Ishikawa (cell line): ENCODE measurements around the gene EXOC4.

Source experiments
- CEBPB ChIP-seq: IDR thresholded peaks from 2 replicates; pipeline ENCODE4 v1.6.1; 2012
- CREB1 ChIP-seq: IDR thresholded peaks from 2 replicates; pipeline ENCODE4 v1.6.1; 2012; ENCODE audit warnings: low read depth
- EGR1 ChIP-seq: IDR thresholded peaks from 2 replicates; pipeline ENCODE4 v1.6.1; 2012
- EP300 ChIP-seq: IDR thresholded peaks from 2 replicates; pipeline ENCODE4 v1.6.1; 2012; ENCODE audit warnings: borderline replicate concordance
- FOXM1 ChIP-seq: IDR thresholded peaks from 2 replicates; pipeline ENCODE4 v1.6.1; 2012; ENCODE audit warnings: low read depth, borderline replicate concordance
- MAX ChIP-seq: IDR thresholded peaks from 2 replicates; pipeline ENCODE4 v1.6.1; 2012
- NFIC ChIP-seq: IDR thresholded peaks from 2 replicates; pipeline ENCODE4 v1.6.1; 2012
- RAD21 ChIP-seq: IDR thresholded peaks from 2 replicates; pipeline ENCODE4 v1.6.1; 2012; ENCODE audit warnings: low read depth
- REST ChIP-seq: IDR thresholded peaks from 2 replicates; pipeline ENCODE4 v1.6.1; 2012; ENCODE audit warnings: low read depth, mild to moderate bottlenecking
- TAF1 ChIP-seq: IDR thresholded peaks from 2 replicates; pipeline ENCODE4 v1.6.1; 2012; ENCODE audit warnings: low read depth, mild to moderate bottlenecking
- TCF12 ChIP-seq: IDR thresholded peaks from 2 replicates; pipeline ENCODE4 v1.6.1; 2012; ENCODE audit warnings: low read depth

DNA sequence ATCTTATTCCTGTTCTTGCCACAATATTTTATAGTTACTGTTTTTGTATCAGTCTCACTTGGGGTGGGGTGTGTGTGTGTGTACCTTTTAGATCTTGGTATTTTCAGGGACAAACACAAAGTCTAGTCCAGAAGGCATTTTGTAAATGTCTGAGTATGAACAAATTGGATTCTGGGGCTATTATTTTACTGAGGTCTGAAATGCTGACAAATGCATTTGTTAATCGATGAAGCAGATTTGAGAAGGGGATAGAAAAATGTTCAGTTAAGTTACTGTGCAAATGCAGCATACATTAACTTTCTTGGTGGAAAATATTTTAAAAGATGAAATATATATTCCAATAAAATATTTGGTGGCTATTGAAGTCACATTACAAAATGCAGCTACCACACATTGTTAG, 267.4 kb downstream of the EXOC4 start:
- TF ChIP-seq NFIC (no peak), RAD21 (no peak), FOXM1 (no peak), CREB1 (no peak), TAF1 (no peak), EP300 (no peak), MAX (no peak), CEBPB (no peak), REST (no peak), EGR1 (no peak), TCF12 (no peak)
